GM23338 (cell line): ENCODE measurements around the gene ABHD6. TPM values are rescaled to one million over a fixed set of nuclear protein-coding genes. Genes with fewer than 3 reads are reported as not detected.

ENCODE experiments used
- polyA plus RNA-seq: library from polyadenylated mRNA; unstranded; fragments of >200 nt; fragmentation: Nextera tagmentation; extraction: Ambion mirVana; gene quantifications from 2 replicates; pipeline ENCODE4 v1.2.1, GENCODE V29; 2016
- small RNA-seq: library from RNA; depleted of rRNA; stranded (forward); fragments of <200 nt; gene quantifications from one replicate; pipeline ENCODE3, GENCODE V24; 2014; ENCODE audit warnings: low replicate concordance
- total RNA-seq: library from RNA; depleted of rRNA; stranded (reverse); fragments of >200 nt; shearing (Covaris generic); gene quantifications from 2 replicates; pipeline ENCODE4 v1.2.3, GENCODE V29; 2014; rRNA removed

The ABHD6 gene
- total and polyA plus RNA-seq, 2 experiments from 2014 or later: 3.7 to 5.5 TPM

Small RNA genes lying within 50 kb of the gene (small RNA-seq; reads per million reads assigned to genes)
- gene AC098479.1: not detected

Other genes starting within 250 kb of the ABHD6 start
- 155 and 179 TPM in 2 replicates for gene FLNB, start 229.4 kb upstream of the ABHD6 start, total RNA-seq
- 36.5 and 39.7 TPM in 2 replicates for gene FLNB, start 229.4 kb upstream of the ABHD6 start, polyA plus RNA-seq
- not detected in 2 replicates for gene DNASE1L3, start 26.8 kb upstream of the ABHD6 start, total RNA-seq
- gene DNASE1L3, start 26.8 kb upstream of the ABHD6 start, polyA plus RNA-seq: not detected in 2 replicates
- 14.4 and 18.6 TPM in 2 replicates for gene RPP14, start 68.5 kb downstream of the ABHD6 start, total RNA-seq
- 10.5 and 11.7 TPM in 2 replicates for gene RPP14, start 68.5 kb downstream of the ABHD6 start, polyA plus RNA-seq
- gene HTD2, start 68.7 kb downstream of the ABHD6 start, total RNA-seq: 8.7 and 19.3 TPM in 2 replicates
- gene HTD2, start 68.7 kb downstream of the ABHD6 start, polyA plus RNA-seq: 22.0 and 24.2 TPM in 2 replicates
- 6.5 and 9.1 TPM in 2 replicates for gene PXK, start 95.1 kb downstream of the ABHD6 start, total RNA-seq
- 6.4 and 7.0 TPM in 2 replicates for gene PXK, start 95.1 kb downstream of the ABHD6 start, polyA plus RNA-seq
- gene PDHB, start 196.0 kb downstream of the ABHD6 start, total RNA-seq: 153 and 222 TPM in 2 replicates
- 161 and 172 TPM in 2 replicates for gene PDHB, start 196.0 kb downstream of the ABHD6 start, polyA plus RNA-seq